IMR-90 (cell line): Measurements from ENCODE around the gene PMPCA.

ENCODE experiments used
- CHD1 ChIP-seq: IDR thresholded peaks from 2 replicates; pipeline ENCODE4 v1.6.1; 2012; ENCODE audit warnings: low read depth, low read length, improper control_type of control experiment
- POLR2A ChIP-seq: IDR thresholded peaks from 2 replicates; pipeline ENCODE4 v1.6.1; 2012; ENCODE audit warnings: mild to moderate bottlenecking, low read depth, low read length
- RAD21 ChIP-seq: IDR thresholded peaks from 2 replicates; pipeline ENCODE4 v1.6.1; 2012; ENCODE audit warnings: low read length, improper control_type of control experiment

DNA sequence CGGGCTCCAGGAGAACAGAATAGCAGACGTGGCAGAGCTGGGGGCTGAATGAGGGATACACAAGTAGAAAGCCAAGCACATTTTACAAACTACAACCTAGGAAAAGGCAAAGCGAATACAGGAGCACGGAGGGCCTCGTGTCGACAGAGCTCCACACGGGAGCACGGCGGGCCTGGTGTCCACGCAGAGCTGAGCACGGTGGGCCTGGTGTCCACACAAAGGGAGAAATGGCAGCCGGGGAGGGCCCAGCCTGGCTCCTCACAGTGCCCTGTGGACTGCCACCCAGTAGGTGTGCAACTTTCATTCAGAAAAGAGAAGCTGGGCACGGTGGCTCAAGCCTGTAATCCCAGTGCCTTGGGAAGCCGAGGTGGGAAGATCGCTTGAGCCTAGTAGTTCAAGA, 32.6 kb downstream of the PMPCA start:
- TF ChIP-seq CHD1, result no peak
- TF ChIP-seq RAD21, result no peak
- TF ChIP-seq POLR2A, result no peak
